Erythroblast (primary cell): ENCODE results near the gene ZNF688.

ENCODE experiments used
- GATA1 ChIP-seq: IDR thresholded peaks from 2 replicates; pipeline ENCODE4 v1.6.1; 2011; ENCODE audit warnings: low read depth, mild to moderate bottlenecking, control low read depth, low read length, moderate library complexity
- POLR2A ChIP-seq: IDR thresholded peaks from 2 replicates; pipeline ENCODE4 v1.6.1; 2011; ENCODE audit warnings: mild to moderate bottlenecking, low read length

DNA sequence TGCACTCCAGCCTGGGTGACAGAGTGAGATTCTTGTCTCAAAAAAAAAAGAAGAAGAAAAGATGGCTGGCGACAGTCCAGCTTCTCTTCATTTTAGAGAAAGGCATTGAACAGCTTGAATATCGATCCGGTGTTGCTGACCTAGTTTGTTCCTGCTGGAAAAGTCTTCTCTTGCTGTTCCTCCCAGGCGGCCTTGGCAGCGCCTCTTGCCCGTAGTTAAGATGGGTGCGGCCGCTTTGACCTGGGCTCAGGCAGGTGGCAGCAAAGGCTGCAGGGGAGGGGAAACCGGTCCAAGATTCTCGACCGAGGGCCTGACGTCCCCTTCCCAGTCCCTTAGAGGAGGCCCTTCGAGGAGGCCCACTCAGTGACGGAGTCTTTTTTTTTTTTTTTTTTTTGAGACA is 9.5 kb downstream of the ZNF688 start:
- no peak for TF ChIP-seq POLR2A
- no peak for TF ChIP-seq GATA1
